Measurements from ENCODE around the gene ARHGAP4. TPM values are rescaled to one million over a fixed set of nuclear protein-coding genes. Genes with fewer than 3 reads are reported as not detected.
A peak's percentile ranks its signal among the peaks of the same experiment; 100 is the strongest.

The ARHGAP4 gene
- total and polyA plus RNA-seq, 2 donors (not counting 3 experiments of a cell fraction or from before 2014, with no cell fraction given), result 20.9 to 33.3 TPM

DNA sequence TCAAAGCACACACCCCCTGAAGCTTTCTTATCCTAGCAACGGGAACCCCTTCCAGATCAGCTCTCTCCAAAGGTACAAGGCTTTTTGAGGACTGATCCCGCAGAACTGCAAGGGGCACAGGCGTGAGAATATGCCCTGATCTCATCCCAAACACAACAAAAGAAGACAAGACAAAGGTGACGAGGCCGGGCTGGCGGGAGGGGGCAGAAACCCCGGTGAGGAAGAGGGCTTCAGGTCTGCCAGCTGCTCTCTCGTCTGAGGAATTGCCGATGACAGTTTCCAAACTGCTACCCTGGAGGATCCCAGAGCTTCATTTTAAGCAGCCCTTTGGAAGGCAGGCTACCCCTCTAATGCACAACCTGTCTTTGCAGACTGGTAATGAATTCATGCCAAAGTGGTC lies 42.2 kb upstream of the ARHGAP4 start:
- intact Hi-C loops (cut with micrococcal nuclease), result loop anchor here (1.0 to 2.0 kb wide), 2 partner anchors 15 to 44 kb away; no protein-coding TSS in a partner anchor
- no TSS peak for BruUV-seq (replicated peaks)
- Histone ChIP-seq H4K20me1 (replicated peaks; ENCODE audit: control insufficient read depth, extremely low read depth, insufficient read depth, low read length) (no peaks in the 10 kb centered on the region), H3K9ac (replicated peaks; ENCODE audit: extremely low read depth, insufficient read depth, low read length) (no peak overlapping the region), H3K36me3 (ENCODE audit: control insufficient read depth in 2 of 2, extremely low read depth in 1 of 2, insufficient read depth in 2 of 2, low read length in 2 of 2) (peaks cover 0 to 2% of the 10 kb centered on the region in 2 experiments), H3K4me2 (ENCODE audit: insufficient read depth, low read length) (peak overlapping the region; percentile 70), H3K9me1 (replicated peaks; ENCODE audit: control insufficient read depth, extremely low read depth, insufficient read depth, low read length) (no peaks in the 10 kb centered on the region), H3K4me3 (replicated peaks in 1 of 3; ENCODE audit: insufficient read depth in 1 of 3, low read depth in 1 of 3, low read length in 3 of 3) (peak overlapping the region in 1 of 3 experiments; percentile 27), H3K79me2 (ENCODE audit: control insufficient read depth, insufficient read depth, low read length) (peaks cover 75% of the 10 kb centered on the region), H3K4me1 (ENCODE audit: control insufficient read depth, extremely low read depth, insufficient read depth, low read length) (peaks cover 31% of the 10 kb centered on the region), H3K27me3 (ENCODE audit: control insufficient read depth in 2 of 2, insufficient read depth in 2 of 2, low read length in 2 of 2) (no peaks in the 10 kb centered on the region), H3K9me3 (replicated peaks; ENCODE audit: control insufficient read depth, insufficient read depth, low read length) (no peaks in the 10 kb centered on the region), H2AFZ (ENCODE audit: low read depth, low read length) (no peak overlapping the region), H3K27ac (ENCODE audit: insufficient read depth, low read depth, low read length) (no peak overlapping the region)
- no peak for DNase-seq (ENCODE audit: low read depth, low spot score)
- ChIA-PET POLR2A (no interaction called here), CTCF (interaction anchor here (1.3 to 1.9 kb wide), 3 partner anchors 21 to 46 kb away, joined by 4 to 6 read pairs (median 6); no protein-coding TSS in a partner anchor)
- dilution Hi-C loops (cut with MboI; ENCODE audit: extremely low pct_ligation_motif_present, low sequenced_read_pairs), result no loop called here
- no peak for TF ChIP-seq POLR2A (IDR thresholded peaks at IDR 0.05; ENCODE audit: low read depth, low read length)
- no peak for TF ChIP-seq JUN (IDR thresholded peaks at IDR 0.05; ENCODE audit: borderline replicate concordance, insufficient read depth, insufficient read length, low read depth)
- TF ChIP-seq GATA2 (IDR thresholded peaks at IDR 0.05; ENCODE audit: insufficient read depth, insufficient read length, low read depth, low read length), result no peak
- TF ChIP-seq, protein P1, sequence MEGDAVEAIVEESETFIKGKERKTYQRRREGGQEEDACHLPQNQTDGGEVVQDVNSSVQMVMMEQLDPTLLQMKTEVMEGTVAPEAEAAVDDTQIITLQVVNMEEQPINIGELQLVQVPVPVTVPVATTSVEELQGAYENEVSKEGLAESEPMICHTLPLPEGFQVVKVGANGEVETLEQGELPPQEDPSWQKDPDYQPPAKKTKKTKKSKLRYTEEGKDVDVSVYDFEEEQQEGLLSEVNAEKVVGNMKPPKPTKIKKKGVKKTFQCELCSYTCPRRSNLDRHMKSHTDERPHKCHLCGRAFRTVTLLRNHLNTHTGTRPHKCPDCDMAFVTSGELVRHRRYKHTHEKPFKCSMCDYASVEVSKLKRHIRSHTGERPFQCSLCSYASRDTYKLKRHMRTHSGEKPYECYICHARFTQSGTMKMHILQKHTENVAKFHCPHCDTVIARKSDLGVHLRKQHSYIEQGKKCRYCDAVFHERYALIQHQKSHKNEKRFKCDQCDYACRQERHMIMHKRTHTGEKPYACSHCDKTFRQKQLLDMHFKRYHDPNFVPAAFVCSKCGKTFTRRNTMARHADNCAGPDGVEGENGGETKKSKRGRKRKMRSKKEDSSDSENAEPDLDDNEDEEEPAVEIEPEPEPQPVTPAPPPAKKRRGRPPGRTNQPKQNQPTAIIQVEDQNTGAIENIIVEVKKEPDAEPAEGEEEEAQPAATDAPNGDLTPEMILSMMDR (IDR thresholded peaks at IDR 0.05; ENCODE audit: extremely low read depth in 1 of 2, insufficient read depth in 1 of 2, low read depth in 1 of 2, low read length in 2 of 2), result no peak
- TF ChIP-seq, protein P2, sequence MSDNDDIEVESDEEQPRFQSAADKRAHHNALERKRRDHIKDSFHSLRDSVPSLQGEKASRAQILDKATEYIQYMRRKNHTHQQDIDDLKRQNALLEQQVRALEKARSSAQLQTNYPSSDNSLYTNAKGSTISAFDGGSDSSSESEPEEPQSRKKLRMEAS (IDR thresholded peaks at IDR 0.05; ENCODE audit: insufficient read depth, insufficient read length), result no peak
- TF ChIP-seq FOS (IDR thresholded peaks at IDR 0.05; ENCODE audit: borderline replicate concordance, insufficient read depth, low read length), result no peak
- no peak for TF ChIP-seq EZH2 (IDR thresholded peaks at IDR 0.05; ENCODE audit: borderline replicate concordance, low read depth, low read length, severe bottlenecking)
- no peak for TF ChIP-seq MYC (IDR thresholded peaks at IDR 0.05; ENCODE audit: low read depth, low read length)
- no peak for TF ChIP-seq POLR2AphosphoS5 (IDR thresholded peaks at IDR 0.05; ENCODE audit: insufficient read depth, low read depth, low read length)
- FAIRE-seq, result no peak

All from endothelial cell of umbilical vein (primary cell).